WI38 (cell line): ENCODE results near the gene RIOK1.
"Not testable (repeated sequence)": the region's sequence is repeated elsewhere in the genome, so short reads cannot be mapped to it uniquely, and the experiment has no call there.

ENCODE experiments used
- H3K4me3 ChIP-seq: 2 replicates; pipeline ENCODE4 v1.5.1; 2011; ENCODE audit warnings: low read depth, mild to moderate bottlenecking, control low read depth, low read length
- CTCF ChIP-seq: IDR thresholded peaks from 2 replicates; pipeline ENCODE4 v1.5.1; 2012; ENCODE audit warnings: low read depth, mild to moderate bottlenecking, control low read depth, low read length

The RIOK1 gene

GRCh38 chr6:7389451-7390225 is at the start of gene RIOK1, which contains the start of gene CAGE1:
TSS of gene RIOK1 (plus strand) at chr6:7389808. CDS start at chr6:7390003, 195 bp downstream.
TSS of gene CAGE1 (minus strand) at chr6:7389742. CDS start at chr6:7387173, 2,569 bp downstream.
- no peak for TF ChIP-seq CTCF
- H3K4me3 ChIP-seq, result peak within 1 kb of the TSS; percentile 90

GRCh38 chr6:7341271-7341670 is 48.3 kb upstream of the RIOK1 start:
- no peak for TF ChIP-seq CTCF
- H3K4me3 ChIP-seq, result no peak overlapping the region

- no peak for TF ChIP-seq CTCF
- no peak overlapping the region for H3K4me3 ChIP-seq
Measured at GRCh38 chr6:7341989-7342742, 47.4 kb upstream of the RIOK1 start.

GRCh38 chr6:7343546-7344475 is 45.8 kb upstream of the RIOK1 start:
- H3K4me3 ChIP-seq, result no peak overlapping the region

GRCh38 chr6:7344773-7345450 is 44.7 kb upstream of the RIOK1 start:
- H3K4me3 ChIP-seq, result not testable (repeated sequence)

More at GRCh38 chr6:7343546-7344475, 45.8 kb upstream of the RIOK1 start:
- no peak for TF ChIP-seq CTCF

- H3K4me3 ChIP-seq, result not testable (repeated sequence)
Measured at GRCh38 chr6:7347551-7347997, 42.0 kb upstream of the RIOK1 start.

GRCh38 chr6:7350591-7350990 is 39.0 kb upstream of the RIOK1 start:
- not testable (repeated sequence) for H3K4me3 ChIP-seq

GRCh38 chr6:7351916-7352315 is 37.7 kb upstream of the RIOK1 start:
- H3K4me3 ChIP-seq, result not testable (repeated sequence)
